GM18951 (cell line): ENCODE data around the gene WASF3.

Experiments used
- POLR2A ChIP-seq: IDR thresholded peaks from 4 replicates; pipeline ENCODE4 v1.6.1; 2011; ENCODE audit warnings: mild to moderate bottlenecking; ENCODE audit not compliant: insufficient read length, insufficient read depth; ENCODE audit errors: extremely low read depth
- in situ Hi-C: fragments of 300-500 bp; cut with MboI; formaldehyde crosslinking; loops from one replicate; pipeline ENCODE4 v1.12.0; 2022; ENCODE audit warnings: low sequenced_read_pairs, mixed read lengths, inconsistent platforms; ENCODE audit not compliant: unreplicated experiment

The WASF3 gene

DNA sequence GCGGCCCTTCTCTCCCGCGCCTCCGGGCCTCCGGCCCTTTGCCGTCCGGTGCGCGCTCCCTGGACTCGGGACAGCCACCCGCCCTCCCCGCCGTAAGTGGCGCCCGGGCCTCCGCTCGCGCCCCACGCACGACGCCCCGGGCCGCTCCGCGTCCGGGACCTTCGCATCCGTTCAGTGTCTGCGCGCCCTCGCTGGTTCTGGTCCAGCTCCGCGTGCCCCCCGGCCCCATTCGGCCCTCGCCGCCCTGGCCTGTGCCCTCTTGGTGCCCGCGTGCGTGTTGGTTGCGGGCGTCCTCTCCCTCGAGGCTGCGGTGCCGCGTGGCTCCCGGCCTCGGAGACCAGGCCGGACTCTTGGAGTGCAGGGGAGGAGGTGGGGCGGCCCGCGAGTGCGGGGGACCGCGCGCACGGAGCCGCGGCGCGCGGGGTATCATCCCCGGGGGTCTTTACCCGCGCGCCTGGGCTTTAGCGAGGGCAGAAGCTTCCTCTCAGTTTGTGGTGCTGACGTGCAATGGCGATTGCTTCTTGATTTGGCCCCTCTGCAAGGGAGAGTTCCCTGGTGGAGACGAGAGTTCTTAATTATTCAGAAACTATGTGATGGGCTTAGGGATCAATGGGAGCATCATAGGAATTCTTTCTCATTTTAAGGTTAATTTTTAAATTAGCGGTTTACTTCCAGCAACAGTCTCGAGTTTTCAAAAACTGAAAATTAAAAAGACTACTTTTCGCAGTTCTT is 757 bp downstream of the WASF3 start:
- TF ChIP-seq POLR2A = no peak

GRCh38 chr13:26558987-26559386 is 1.5 kb downstream of the WASF3 start:
- in situ Hi-C loops = no loop called here
- TF ChIP-seq POLR2A = no peak

More for the DNA sequence above, 757 bp downstream of the WASF3 start:
- in situ Hi-C loops = no loop called here

DNA sequence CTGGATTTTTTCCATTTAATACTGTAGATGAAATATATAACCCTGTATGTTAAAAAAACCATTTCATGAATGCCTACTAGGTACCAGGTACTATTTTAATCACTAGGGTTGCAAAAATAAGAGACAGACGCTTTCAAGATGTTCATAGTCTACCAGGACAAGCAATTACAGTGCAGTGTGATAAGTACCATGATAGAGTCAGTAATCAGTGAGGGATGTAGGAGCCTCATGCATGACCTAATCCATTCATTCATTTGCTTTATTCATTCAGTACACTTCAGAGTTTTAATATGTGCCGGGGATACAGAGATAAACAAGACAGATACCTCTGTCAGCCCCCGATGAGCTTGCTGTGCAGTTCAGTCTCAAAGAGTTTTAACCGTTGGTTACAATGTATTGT is 3.0 kb downstream of the WASF3 start:
- in situ Hi-C loops = no loop called here
- no peak for TF ChIP-seq POLR2A

- in situ Hi-C loops = no loop called here
- no peak for TF ChIP-seq POLR2A
Observed at GRCh38 chr13:26561067-26561466, 3.6 kb downstream of the WASF3 start.

DNA sequence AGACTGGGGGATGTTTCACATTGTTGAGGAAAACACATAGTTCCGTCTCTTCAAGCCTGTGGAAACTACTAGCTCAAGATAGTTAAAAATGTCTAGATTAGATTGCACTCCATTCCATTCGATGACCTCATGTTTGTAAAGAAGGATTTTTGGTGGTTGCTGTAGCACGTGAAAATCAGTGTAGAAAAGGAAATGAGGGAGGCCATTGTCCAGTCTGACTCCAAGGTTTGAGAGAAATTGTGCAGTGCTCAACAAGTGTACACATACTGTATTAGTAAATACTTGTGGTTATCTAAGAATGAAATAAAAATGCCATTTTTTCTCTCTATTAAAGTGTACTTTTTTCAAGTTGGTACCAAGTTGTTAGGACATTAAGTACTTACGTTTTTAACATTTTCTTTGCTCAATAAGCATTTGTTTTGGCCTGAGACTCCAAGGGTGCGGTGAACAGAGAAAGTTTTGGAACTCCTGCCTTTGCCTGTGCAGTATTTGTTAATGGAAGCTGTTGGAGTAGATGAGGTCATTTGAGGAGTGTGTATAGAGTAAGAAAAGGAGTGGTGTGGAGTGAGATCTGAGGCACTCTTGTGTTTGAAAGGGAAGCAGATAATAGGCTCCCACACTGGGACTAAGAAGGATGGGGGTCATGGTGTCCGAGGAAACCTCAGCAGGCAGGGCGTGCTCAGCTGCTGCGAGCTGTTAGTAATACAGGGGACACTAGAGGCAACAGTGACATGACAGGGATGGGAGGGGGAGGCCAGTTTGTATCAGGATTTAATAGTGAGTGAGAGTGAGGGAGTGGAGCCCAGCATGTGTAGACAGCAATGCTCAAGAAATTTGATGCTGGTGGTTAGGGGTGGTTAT is 4.4 kb downstream of the WASF3 start:
- in situ Hi-C loops = no loop called here
- no peak for TF ChIP-seq POLR2A

DNA sequence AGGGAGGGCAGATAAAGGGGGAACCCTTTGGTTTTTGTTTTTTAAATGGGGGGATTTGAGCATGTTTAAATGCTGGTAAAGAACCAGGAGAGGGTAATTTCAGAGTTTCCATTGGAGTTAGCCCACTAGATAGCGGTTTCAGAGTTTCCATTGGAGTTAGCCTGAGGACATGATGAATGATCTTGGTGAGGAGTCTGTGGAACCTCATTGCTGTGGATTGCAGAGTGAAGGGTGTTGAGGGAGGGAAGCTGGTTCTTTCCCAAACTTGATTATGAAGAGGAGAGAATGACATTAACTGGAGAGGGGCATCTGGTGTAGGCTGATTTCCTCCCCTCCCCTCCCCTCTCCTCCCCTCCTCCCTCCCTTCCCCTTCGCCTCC is 5.0 kb downstream of the WASF3 start:
- in situ Hi-C loops = no loop called here
- no peak for TF ChIP-seq POLR2A

DNA sequence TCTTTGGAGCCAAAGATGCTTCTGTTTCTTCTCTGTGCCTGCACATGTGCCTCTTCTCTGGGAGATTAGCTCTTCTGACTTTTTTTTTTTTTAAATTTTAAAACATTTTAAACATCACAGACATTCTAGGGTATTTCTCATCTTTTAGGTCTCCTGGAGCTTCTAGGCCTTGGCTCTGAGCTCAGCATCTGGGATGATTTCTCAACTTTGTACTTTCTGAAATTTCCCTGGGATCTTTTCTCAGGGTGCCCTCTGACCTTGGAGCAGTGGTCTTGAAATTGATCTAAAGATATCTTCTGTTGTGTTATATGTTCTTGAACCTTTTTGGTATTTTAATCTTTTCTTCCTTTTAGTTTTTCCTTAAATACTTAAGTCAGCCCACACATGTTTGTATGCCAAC is 6.2 kb downstream of the WASF3 start:
- no peak for TF ChIP-seq POLR2A
- in situ Hi-C loops = no loop called here

DNA sequence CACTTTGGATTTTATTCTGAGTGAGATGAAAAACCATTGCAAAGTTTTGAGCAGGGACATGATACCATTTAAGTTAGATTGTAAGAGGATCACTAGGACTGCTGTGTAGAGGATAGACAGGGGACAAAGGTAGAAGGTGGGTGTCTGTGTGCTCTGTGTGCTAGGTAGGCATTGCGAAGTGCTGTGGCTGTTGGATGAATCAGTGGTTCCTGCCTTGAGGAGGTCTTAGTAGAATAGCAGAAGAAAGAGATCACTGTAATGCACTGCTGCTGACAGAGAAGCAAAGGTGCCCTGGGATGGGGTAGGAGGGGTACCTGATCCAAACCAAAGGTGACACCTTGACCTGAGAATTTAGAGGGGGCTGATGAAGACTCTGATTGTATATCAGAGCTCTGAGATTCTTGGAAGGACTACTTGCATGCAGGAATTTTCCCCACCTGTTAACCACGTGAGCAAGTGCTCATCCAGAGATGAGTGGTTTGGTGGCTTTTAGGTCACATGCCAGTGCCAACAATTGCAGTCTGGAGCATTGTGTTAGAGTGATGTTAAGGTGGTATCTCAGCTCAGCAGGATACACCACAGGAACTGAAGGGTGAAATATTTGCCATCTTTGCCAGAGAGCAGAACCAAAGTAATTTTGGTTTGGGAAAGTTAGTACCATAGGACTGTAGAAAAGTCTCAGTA is 10.8 kb downstream of the WASF3 start:
- in situ Hi-C loops = no loop called here
- TF ChIP-seq POLR2A = no peak

DNA sequence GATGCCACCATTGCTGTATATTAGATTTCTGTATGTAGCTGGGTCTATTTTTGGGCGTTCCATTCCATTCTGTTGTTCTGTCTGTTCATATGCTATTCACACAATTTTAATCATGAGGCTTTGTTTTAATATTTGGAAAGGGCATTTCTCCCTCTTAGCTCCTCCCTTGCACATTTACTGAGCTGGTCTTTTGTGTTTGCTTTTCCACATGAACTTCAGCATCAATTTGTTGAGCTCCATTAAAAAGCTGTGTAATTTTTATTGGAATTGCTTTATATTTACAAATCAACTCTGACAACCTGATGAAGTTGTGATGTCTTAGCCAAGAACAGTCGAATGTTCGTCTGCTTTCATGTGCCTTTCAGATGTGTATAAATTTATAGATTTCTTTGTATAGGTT is 14.0 kb downstream of the WASF3 start:
- TF ChIP-seq POLR2A = no peak
- in situ Hi-C loops = no loop called here

DNA sequence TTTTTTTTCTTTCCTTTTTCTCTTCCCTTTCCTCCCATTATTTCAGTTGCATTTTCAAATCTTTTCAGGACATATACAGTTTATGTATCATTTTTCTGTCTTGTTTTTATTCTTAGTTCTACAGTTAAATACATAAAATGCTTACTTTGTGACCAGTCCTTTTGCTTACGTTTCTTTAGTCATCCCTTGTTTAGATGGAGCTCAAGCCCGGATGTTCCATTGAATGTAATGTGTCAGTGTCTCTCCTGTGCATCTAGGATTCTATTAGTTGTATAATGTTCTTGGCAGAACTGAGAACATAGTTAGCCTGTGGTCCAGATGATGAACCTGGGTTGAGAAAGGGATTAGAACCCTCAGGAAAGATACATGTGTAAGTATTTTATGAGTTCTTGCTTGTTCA is 17.8 kb downstream of the WASF3 start:
- in situ Hi-C loops = no loop called here
- no peak for TF ChIP-seq POLR2A

DNA sequence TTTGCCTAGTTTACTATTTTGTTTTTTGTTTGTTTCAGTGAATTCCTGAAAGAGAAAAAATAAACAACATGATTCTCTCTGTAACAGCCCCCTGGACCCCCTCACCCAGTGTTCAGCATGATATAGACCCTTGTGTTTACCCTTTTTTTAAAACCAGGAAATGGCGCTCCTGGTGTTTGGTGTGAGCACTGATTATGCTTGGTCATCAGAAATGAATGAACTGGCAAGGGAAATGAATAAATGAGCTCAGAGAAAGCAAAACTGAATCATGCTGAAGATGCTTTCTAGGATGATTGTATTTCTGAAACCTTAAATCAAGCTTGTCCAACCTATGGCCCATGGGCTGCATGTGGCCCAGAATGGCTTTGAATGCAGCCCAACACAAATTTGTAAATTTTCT is 22.1 kb downstream of the WASF3 start:
- in situ Hi-C loops = no loop called here
- no peak for TF ChIP-seq POLR2A

DNA sequence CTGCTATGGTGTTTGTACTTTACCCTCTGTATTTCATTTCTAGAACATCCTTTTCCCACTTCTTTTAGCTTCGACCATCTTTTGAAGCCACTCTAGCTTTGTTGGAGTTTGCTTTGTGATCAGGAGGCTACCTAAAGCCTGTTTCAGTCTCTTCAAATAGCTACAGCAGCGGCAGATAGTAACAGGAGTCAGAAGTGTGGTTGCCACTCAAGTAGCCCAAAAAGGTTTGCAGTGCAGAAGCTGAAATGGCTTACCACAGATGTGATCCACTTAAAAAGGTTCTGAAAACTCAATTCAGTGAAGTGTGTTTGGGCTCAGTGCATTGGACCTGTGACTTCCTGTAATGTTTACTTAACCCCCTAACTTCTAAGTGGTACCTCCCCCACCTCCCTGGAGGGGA is 26.2 kb downstream of the WASF3 start:
- TF ChIP-seq POLR2A = no peak
- in situ Hi-C loops = no loop called here

GRCh38 chr13:26584713-26585112 is 27.2 kb downstream of the WASF3 start:
- in situ Hi-C loops = no loop called here
- TF ChIP-seq POLR2A = no peak
